ENCODE results near the gene ARHGEF2.

Gene ARHGEF2

DNA sequence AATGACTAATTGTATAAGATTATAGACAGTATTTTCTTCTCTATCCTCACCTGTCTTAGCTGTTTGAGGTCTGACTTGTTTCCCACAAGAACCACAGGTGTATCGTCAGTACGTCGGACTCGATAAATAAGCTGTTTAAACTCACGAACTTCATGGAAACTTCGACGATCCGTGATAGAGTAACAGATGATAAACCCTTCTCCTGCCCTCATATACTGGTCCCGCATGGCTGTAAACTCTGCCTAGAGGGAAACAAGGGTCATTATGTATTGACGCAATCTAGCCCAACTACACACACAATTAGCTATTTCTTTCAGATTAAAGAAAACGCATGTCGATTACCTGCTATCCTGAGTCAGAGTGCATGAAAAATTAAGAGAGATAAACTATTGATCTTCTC, 74.1 kb downstream of the ARHGEF2 start:
- no peak for DNase-seq

DNA sequence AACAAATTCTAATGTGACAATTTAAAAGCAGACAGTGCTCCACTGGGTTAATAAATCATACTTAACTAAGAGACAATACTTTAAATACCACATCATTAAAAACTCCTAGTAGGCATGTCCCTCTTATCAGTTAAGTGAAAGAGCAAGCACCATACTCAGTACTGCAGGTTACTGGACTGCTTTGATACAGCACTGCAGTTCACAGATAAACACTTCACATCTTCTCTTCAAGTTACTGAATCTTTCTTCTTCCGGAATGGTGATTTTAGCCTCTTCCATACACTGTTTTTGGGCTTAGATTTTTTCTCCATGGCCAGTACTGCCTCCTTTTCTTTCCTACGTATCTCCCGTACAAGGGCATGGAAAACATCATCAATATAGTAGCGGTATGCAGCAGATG, 78.2 kb downstream of the ARHGEF2 start:
- no peak for DNase-seq

DNA sequence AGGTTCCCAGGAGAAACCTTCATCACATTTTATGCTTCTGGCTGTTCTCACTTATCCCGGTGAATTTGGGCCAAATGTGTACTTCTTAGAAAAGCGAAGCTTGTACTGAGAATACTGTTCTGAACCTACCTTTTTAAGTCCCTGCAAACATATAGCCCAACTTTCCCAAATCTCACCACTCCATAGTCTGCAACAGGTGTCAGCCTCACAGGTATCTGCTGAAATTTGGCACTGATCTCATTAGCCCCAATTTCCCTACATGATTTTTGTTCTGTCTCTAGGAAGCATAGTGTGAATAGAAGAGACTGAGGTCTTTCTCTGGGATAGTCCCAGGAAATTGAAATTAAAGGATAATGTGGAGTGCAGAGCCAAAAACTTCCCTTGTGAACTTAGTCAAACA, 78.7 kb downstream of the ARHGEF2 start:
- no peak for DNase-seq

DNA sequence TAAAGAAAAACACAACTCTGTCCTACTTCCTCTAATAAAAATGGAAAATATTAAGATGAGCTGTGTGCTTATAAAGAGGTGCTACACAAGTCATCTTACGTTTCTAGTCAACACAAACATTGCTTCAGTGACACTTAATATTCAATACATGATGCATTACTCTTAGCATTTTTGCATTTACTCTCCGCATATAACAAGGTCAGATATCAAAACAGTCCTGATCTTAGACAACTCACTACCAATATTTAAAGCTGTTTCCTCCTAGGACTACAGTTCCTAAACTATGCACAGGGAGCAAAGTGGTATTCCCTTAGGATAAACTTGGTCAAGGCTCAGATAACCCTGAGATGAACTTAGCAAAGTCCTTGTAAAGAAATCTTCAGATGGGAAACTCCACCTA, 79.5 kb downstream of the ARHGEF2 start:
- DNase-seq = no peak

DNA sequence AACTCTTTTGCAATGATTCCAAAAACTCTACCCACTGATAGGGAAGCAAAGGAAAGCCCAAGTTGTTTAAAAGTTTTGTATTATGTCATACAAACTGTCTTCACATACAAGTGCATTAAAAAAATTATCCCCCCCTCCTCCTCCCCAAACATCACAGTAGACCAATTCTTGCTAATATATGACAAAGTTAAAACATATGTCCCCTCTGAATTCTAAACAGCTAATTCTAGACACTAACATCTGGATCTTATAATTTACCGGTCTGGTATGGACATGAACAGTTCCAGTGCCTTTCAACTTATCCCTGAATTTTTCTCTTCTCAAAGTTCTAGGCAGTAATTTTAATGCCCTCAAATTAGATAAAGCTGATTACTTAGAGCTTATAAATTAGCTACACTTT, 80.6 kb downstream of the ARHGEF2 start:
- DNase-seq = no peak

Data from NCI-H146 (cell line).